Measurements from ENCODE around the gene TCF25.

GRCh38 chr16:89904606-89905510 lies 31.5 kb downstream of the TCF25 start:
- TF ChIP-seq CTCF (IDR thresholded peaks at IDR 0.05; ENCODE audit: poor library complexity) (no peak), EZH2phosphoT487 (IDR thresholded peaks at IDR 0.05; ENCODE audit: low read depth, severe bottlenecking, unreplicated experiment) (no peak)

Data from hepatocyte (in vitro differentiated cells).